Psoas muscle (tissue), 8 donors: ENCODE results near the gene OR13C4. TPM values are rescaled to one million over a fixed set of nuclear protein-coding genes. Genes with fewer than 3 reads are reported as not detected.

Experiments used
- ATAC-seq, 4 donors: fragments of 200-7000 bp; cut with Tn5 transposase; one replicate each; pipeline ENCODE4 v1.9.1; 2020; ENCODE audit warnings: moderate library complexity in 3 of 4, mild to moderate bottlenecking in 2 of 4
- DNase-seq, 2 donors: peaks; one replicate each; pipeline ENCODE4 v3.0.0-alpha.2; 2020
- H3K27ac ChIP-seq: fragments of 200-600 bp; one replicate; pipeline ENCODE4 v1.8.0; 2022
- H3K27me3 ChIP-seq, 3 donors: fragments of 200-600 bp in 1 of 3; one replicate each; pipeline versions ENCODE4 v1.6.1 to v1.8.0; 2013 to 2022; ENCODE audit warnings: low read length in 2 of 3, mild to moderate bottlenecking in 2 of 3, moderate library complexity in 1 of 3; ENCODE audit not compliant: insufficient read depth in 3 of 3
- H3K36me3 ChIP-seq, 2 donors: fragments of 200-600 bp in 1 of 2; one replicate each; pipeline versions ENCODE4 v1.6.1 to v1.8.0; 2013 to 2022; ENCODE audit warnings: low read depth in 1 of 2, mild to moderate bottlenecking in 1 of 2, moderate library complexity in 1 of 2; ENCODE audit not compliant: insufficient read depth in 1 of 2
- H3K4me1 ChIP-seq: fragments of 200-600 bp; one replicate; pipeline ENCODE4 v1.8.0; 2022
- H3K4me3 ChIP-seq: fragments of 200-600 bp; one replicate; pipeline ENCODE4 v1.8.0; 2022; ENCODE audit warnings: mild to moderate bottlenecking
- H3K9me3 ChIP-seq: fragments of 200-600 bp; one replicate; pipeline ENCODE4 v1.8.0; 2022
- CTCF ChIP-seq: fragments of 200-600 bp; IDR thresholded peaks from one replicate; pipeline ENCODE4 v1.8.0; 2022; ENCODE audit warnings: antibody characterized with exemption
- WGBS, 3 donors: extraction: QIAGEN DNeasy Blood & Tissue Kit; methylation state at CpG; one replicate each; pipeline versions ENCODE4 v1.1.6 to v1.1.7; 2013; 5-methylcytosine and 5-hydroxymethylcytosine counted together
- intact Hi-C, 2 donors: fragments of 100-400 bp; cut with DNase I; formaldehyde crosslinking; loops; one replicate each; pipeline versions ENCODE4 v1.11.0 to v1.14.2; 2022
- polyA plus RNA-seq, 3 donors: library from polyadenylated mRNA; stranded (reverse); fragments of 200-250 nt; gene quantifications; one replicate each; pipeline ENCODE4 v1.2.3, GENCODE V29; 2013
- total RNA-seq, 4 donors: library from RNA; stranded (reverse); fragmentation: NEBNext Ultra II Directional in 2 of 4; extraction: Animal tissue kit (Norgen Biotek cat#: 25700) in 2 of 4; gene quantifications; one replicate each; pipeline versions ENCODE4 v1.2.1 to v1.2.4, GENCODE V29; 2021 to 2023
- donor health status: healthy with polysubstance abuse.
- donor health status: DM: no; HTN: no; CAD: no; lungs with moderate emphysema.
- donor health status: Bipolar disorder and iron deficiency.
- donor health status: healthy.
- donor health status: DM: yes; HTN: yes; CAD: no.
- donor health status: DM: no; HTN: no; CAD: no.
- donor health status: DM: no; HTN: no; CAD: no.
- donor health status: DM: yes; HTN: yes; CAD: no.

Gene OR13C4
- total and polyA plus RNA-seq, 7 donors, result not detected

GRCh38 chr9:104503440-104503839, 23.6 kb downstream of the OR13C4 start:
- H3K36me3 ChIP-seq, result no peaks in the 10 kb centered on the region
- no peak for ATAC-seq

GRCh38 chr9:104494808-104495207, 32.2 kb downstream of the OR13C4 start:
- H3K4me1 ChIP-seq, result no peaks in the 10 kb centered on the region
- WGBS, 3 donors, result 32 to 38% (median 36%) methylated on average over 3 of the region's 3 CpGs
- no peak for DNase-seq

More at GRCh38 chr9:104503440-104503839, 23.6 kb downstream of the OR13C4 start:
- Histone ChIP-seq H3K27ac (no peak overlapping the region), H3K9me3 (no peaks in the 10 kb centered on the region), H3K4me1 (no peaks in the 10 kb centered on the region), H3K4me3 (no peak overlapping the region), H3K27me3 (no peaks in the 10 kb centered on the region)
- no peak for DNase-seq
- TF ChIP-seq CTCF, result no peak
- intact Hi-C loops, result no loop called here

GRCh38 chr9:104485014-104485413, 42.0 kb downstream of the OR13C4 start:
- TF ChIP-seq CTCF, result no peak
- WGBS, 3 donors, result 92 to 97% (median 94%) methylated on average over 2 of the region's 2 CpGs
- H3K36me3 ChIP-seq, result no peaks in the 10 kb centered on the region
- intact Hi-C loops, result no loop called here
- no peak overlapping the region for H3K4me3 ChIP-seq
- H3K4me1 ChIP-seq, result no peaks in the 10 kb centered on the region
- H3K27me3 ChIP-seq, result no peaks in the 10 kb centered on the region
- DNase-seq (no peak), ATAC-seq (no peak)
- no peak overlapping the region for H3K27ac ChIP-seq
- H3K9me3 ChIP-seq, result no peaks in the 10 kb centered on the region

More at GRCh38 chr9:104494808-104495207, 32.2 kb downstream of the OR13C4 start:
- no peaks in the 10 kb centered on the region for H3K36me3 ChIP-seq
- no peak overlapping the region for H3K4me3 ChIP-seq
- intact Hi-C loops, result no loop called here
- ATAC-seq, result no peak
- TF ChIP-seq CTCF, result no peak
- H3K27ac ChIP-seq, result no peak overlapping the region
- no peaks in the 10 kb centered on the region for H3K9me3 ChIP-seq
- no peaks in the 10 kb centered on the region for H3K27me3 ChIP-seq

GRCh38 chr9:104482921-104483570, 44.0 kb downstream of the OR13C4 start:
- Histone ChIP-seq H3K36me3 (no peaks in the 10 kb centered on the region), H3K4me3 (no peak overlapping the region), H3K27me3 (no peaks in the 10 kb centered on the region), H3K27ac (no peak overlapping the region), H3K4me1 (no peaks in the 10 kb centered on the region), H3K9me3 (no peaks in the 10 kb centered on the region)
- no peak for DNase-seq
- intact Hi-C loops, result no loop called here
- 51 to 53% (median 52%) methylated on average over 5 of the region's 5 CpGs for WGBS, 3 donors
- ATAC-seq, result no peak
- TF ChIP-seq CTCF, result no peak

Other genes with a start within 250 kb of the OR13C4 start
- gene OR13F1, start 22.9 kb downstream of the OR13C4 start, total RNA-seq, result not detected
- gene OR13F1, start 22.9 kb downstream of the OR13C4 start, polyA plus RNA-seq, result not detected
- not detected for gene OR13C3, start 9.6 kb upstream of the OR13C4 start, total RNA-seq
- gene OR13C3, start 9.6 kb upstream of the OR13C4 start, polyA plus RNA-seq, result not detected
- gene OR13C8, start 42.0 kb upstream of the OR13C4 start, total RNA-seq, result not detected
- not detected for gene OR13C8, start 42.0 kb upstream of the OR13C4 start, polyA plus RNA-seq
- not detected for gene OR13C5, start 72.2 kb upstream of the OR13C4 start, total RNA-seq
- gene OR13C5, start 72.2 kb upstream of the OR13C4 start, polyA plus RNA-seq, result not detected
- not detected for gene OR13C2, start 78.4 kb upstream of the OR13C4 start, total RNA-seq
- not detected for gene OR13C2, start 78.4 kb upstream of the OR13C4 start, polyA plus RNA-seq
- gene OR13C9, start 91.0 kb upstream of the OR13C4 start, total RNA-seq, result not detected
- not detected for gene OR13C9, start 91.0 kb upstream of the OR13C4 start, polyA plus RNA-seq
- not detected for gene OR13D1, start 167.3 kb upstream of the OR13C4 start, total RNA-seq
- not detected for gene OR13D1, start 167.3 kb upstream of the OR13C4 start, polyA plus RNA-seq
- 10 to 100 TPM in 2 of 4 donors, 1 to 10 TPM in 2; 4.3 to 19.8 (median 9.7) TPM for gene NIPSNAP3A, start 220.5 kb upstream of the OR13C4 start, total RNA-seq
- 1 to 10 TPM; 7.0 to 9.7 (median 9.3) TPM for gene NIPSNAP3A, start 220.5 kb upstream of the OR13C4 start, polyA plus RNA-seq
- 10 to 100 TPM; 15.1 to 20.3 (median 19.1) TPM for gene NIPSNAP3B, start 236.9 kb upstream of the OR13C4 start, total RNA-seq
- 10 to 100 TPM in 2 of 3 donors, 1 to 10 TPM in 1; 8.6 to 11.1 (median 10.2) TPM for gene NIPSNAP3B, start 236.9 kb upstream of the OR13C4 start, polyA plus RNA-seq